Right cardiac atrium (tissue), 5 donors: ENCODE data around the gene MACROD2. TPM values are rescaled to one million over a fixed set of nuclear protein-coding genes. Genes with fewer than 3 reads are reported as not detected.

ENCODE experiments used
- ATAC-seq, 2 donors: fragments of 200-7000 bp; cut with Tn5 transposase; one replicate each; pipeline versions ENCODE4 v1.8.0 to v1.9.1; 2020; ENCODE audit warnings: moderate library complexity in 2 of 2, mild to moderate bottlenecking in 1 of 2
- DNase-seq, 3 donors: peaks; one replicate each; pipeline ENCODE4 v3.0.0-alpha.2; 2020
- H3K27ac ChIP-seq: one replicate; pipeline ENCODE4 v1.5.1; 2013; ENCODE audit warnings: mild to moderate bottlenecking, low read length, control low read depth, moderate library complexity
- H3K27me3 ChIP-seq: one replicate; pipeline ENCODE4 v1.6.1; 2013; ENCODE audit not compliant: control insufficient read depth, insufficient read depth
- H3K4me1 ChIP-seq: one replicate; pipeline ENCODE4 v1.6.1; 2013; ENCODE audit warnings: low read length; ENCODE audit not compliant: control insufficient read depth, insufficient read depth
- H3K4me3 ChIP-seq: one replicate; pipeline ENCODE4 v1.5.1; 2013; ENCODE audit warnings: low read length, control low read depth
- H3K9me3 ChIP-seq: one replicate; pipeline ENCODE4 v1.6.1; 2013; ENCODE audit warnings: low read length; ENCODE audit not compliant: control insufficient read depth
- WGBS: extraction: QIAGEN DNeasy Blood & Tissue Kit; methylation state at CpG from one replicate; pipeline ENCODE4 v1.1.7; 2013; 5-methylcytosine and 5-hydroxymethylcytosine counted together
- intact Hi-C, 4 donors: fragments of 100-400 bp; cut with DNase I; formaldehyde crosslinking; loops; one replicate each; pipeline versions ENCODE4 v1.11.0 to v1.14.0; 2022 to 2023
- polyA plus RNA-seq: library from polyadenylated mRNA; stranded (reverse); fragments of 200-250 nt; gene quantifications from one replicate; pipeline ENCODE4 v1.2.3, GENCODE V29; 2013
- total RNA-seq, 4 donors: library from RNA; stranded (reverse); fragmentation: NEBNext Ultra II Directional; extraction: Animal tissue kit (Norgen Biotek cat#: 25700); gene quantifications; one replicate each; pipeline ENCODE4 v1.2.1, GENCODE V29; 2021
- donor health status: healthy with polysubstance abuse.
- donor health status: DM: no; HTN: yes; CAD: no.
- donor health status: DM: no; HTN: no; CAD: no.
- donor health status: DM: no; HTN: yes; CAD: no; lungs with severe emphysema.
- donor health status: DM: yes; HTN: yes; CAD: no.

MACROD2 gene
- total and polyA plus RNA-seq, 5 donors: 0.61 to 4.4 (median 2.4) TPM

DNA sequence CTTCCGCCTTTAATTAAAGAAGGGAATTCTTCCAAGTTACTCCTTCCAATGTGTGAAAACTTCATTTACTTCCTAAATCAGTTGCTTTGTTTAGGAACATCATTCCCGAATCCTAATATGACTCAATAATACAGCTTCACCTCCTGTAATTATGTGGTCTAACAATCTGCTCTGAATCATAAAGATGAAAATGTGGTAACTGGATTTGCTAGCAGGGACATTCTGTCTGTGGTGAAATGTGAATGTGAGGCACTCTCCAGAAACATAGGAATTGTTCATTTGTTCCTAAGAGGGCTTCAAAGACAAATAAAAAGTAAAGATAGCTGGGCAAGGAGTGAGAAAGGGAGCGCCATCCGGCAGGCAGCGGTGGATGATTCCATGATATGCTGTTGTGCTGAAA is 1899.8 kb downstream of the MACROD2 start:
- Histone ChIP-seq H3K9me3 (no peaks in the 10 kb centered on the region), H3K4me3 (no peak overlapping the region), H3K27me3 (no peaks in the 10 kb centered on the region), H3K27ac (no peak overlapping the region), H3K4me1 (no peaks in the 10 kb centered on the region)
- intact Hi-C loops: no loop called here
- 92% methylated on average over 5 of the region's 5 CpGs for WGBS
- DNase-seq (no peak), ATAC-seq (no peak)

DNA sequence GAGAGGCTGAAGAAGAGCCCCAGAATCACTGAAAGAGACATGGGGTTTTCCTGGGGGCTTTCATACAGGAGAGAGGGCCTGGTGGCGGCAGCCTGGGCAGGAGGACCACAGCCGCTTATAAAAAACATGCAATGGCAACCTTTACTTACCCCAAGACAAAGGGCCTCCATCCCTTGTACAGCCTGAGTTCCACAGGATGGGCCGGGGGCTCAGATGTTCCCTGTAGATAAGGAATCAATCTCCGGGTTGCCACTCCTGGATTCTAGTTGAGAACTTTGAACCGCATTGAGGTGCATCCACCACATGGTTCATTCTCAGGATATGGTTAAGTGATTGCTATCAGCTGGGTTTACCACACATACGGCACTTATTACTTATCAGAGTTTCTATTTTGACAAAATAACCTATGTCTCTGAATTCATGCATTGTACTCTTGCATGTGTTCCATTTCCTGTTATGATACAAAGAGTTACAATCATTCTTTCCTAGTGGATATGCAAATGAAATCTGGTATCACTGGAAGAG is 1900.3 kb downstream of the MACROD2 start:
- DNase-seq: no peak
- intact Hi-C loops: no loop called here
- no peak overlapping the region for H3K27ac ChIP-seq
- no peak overlapping the region for H3K4me3 ChIP-seq
- 54% methylated on average over 6 of the region's 6 CpGs for WGBS
- H3K9me3 ChIP-seq: no peaks in the 10 kb centered on the region
- ATAC-seq: no peak
- no peaks in the 10 kb centered on the region for H3K4me1 ChIP-seq
- no peaks in the 10 kb centered on the region for H3K27me3 ChIP-seq

DNA sequence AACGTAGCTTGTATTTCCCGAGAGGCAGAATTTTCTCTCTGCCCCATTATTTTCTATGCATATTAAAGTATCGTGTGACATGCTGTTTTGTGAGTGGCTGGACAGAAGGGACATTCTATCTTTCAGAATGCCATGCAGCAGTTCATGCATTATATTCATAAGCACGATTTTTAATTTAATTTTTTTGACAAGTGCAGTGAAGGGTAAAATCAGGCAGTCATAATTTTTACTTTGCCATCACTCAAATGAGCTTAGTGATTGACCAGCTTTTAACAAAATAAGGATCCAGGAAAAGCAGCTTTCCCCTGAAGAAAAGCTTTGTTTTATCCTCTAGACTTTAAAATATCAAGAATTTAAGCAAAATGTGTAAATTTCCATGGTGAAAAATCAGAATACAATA is 1904.7 kb downstream of the MACROD2 start:
- intact Hi-C loops: no loop called here
- Histone ChIP-seq H3K9me3 (no peaks in the 10 kb centered on the region), H3K27me3 (no peaks in the 10 kb centered on the region), H3K27ac (no peak overlapping the region), H3K4me1 (no peaks in the 10 kb centered on the region), H3K4me3 (no peak overlapping the region)
- WGBS: 87% methylated on average over 4 of the region's 4 CpGs
- no peak for ATAC-seq
- no peak for DNase-seq

DNA sequence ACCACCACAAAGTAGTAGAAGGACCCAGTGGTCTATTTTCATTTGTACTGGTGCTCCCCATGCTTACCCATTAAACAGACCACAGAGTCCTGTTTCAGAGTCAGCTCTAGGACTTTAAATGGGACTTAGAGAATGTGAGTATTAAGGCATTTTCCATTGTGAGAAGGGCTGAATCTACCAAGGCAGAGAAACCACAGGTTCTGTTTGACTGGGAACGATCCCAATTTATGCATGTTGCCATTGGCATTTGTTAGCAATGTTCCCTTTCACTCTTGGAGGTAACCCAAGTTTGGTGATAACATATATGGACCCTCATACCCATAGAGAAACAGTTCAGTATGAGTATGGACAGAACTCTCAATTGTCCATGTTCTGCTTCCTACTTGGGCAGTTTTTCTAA is 1905.1 kb downstream of the MACROD2 start:
- no peak for DNase-seq

DNA sequence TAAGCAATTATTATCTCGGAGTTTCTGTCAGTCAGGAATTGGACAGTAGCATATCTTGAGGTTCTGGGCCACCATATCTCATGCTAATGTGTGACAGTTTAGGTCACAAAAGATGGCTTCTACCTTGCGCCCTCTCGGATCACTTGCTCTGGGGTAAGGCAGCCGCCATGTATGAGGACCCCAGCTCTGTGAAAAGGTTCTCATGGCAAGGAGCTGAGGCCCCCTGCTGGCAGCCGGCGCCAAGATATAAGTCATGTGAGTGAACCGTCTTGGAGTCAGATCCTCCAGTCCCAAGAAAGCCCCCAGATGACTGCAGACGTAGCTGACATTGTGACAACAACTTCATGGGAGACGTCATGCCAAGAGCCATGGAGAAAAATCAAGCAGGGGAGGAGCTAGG is 1907.2 kb downstream of the MACROD2 start:
- no peaks in the 10 kb centered on the region for H3K4me1 ChIP-seq
- H3K9me3 ChIP-seq: no peaks in the 10 kb centered on the region
- H3K27me3 ChIP-seq: no peaks in the 10 kb centered on the region
- H3K27ac ChIP-seq: no peak overlapping the region
- 85% methylated on average over 9 of the region's 9 CpGs for WGBS
- no peak for ATAC-seq
- H3K4me3 ChIP-seq: no peak overlapping the region
- no peak for DNase-seq
- intact Hi-C loops: no loop called here

More for the DNA sequence above, 1905.1 kb downstream of the MACROD2 start:
- Histone ChIP-seq H3K4me3 (no peak overlapping the region), H3K27ac (no peak overlapping the region), H3K27me3 (no peaks in the 10 kb centered on the region), H3K9me3 (no peaks in the 10 kb centered on the region), H3K4me1 (no peaks in the 10 kb centered on the region)
- intact Hi-C loops: no loop called here
- no peak for ATAC-seq
- WGBS: 80% methylated on average over 1 of the region's 1 CpG

DNA sequence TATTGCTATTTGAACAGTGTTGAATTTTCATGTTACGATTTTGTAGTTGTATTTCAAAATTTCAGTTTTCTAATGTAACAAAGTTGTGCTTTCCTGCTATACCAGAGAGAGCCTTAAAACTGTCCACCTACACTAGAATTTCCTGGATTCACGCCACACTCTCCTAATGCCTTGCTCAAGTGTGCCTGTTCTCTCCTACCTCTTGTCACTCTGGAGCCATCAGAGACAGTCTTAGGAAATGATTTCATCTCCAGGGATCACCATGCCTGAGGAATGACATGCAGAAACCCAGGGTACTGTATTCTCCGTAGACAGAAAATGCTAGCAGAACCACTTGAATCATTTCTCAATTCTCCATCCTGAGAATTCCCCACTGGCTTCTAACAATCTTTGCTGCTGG is 1910.3 kb downstream of the MACROD2 start:
- ATAC-seq: no peak
- intact Hi-C loops: no loop called here
- H3K27me3 ChIP-seq: no peaks in the 10 kb centered on the region
- no peak for DNase-seq
- H3K4me1 ChIP-seq: no peaks in the 10 kb centered on the region
- 56% methylated on average over 3 of the region's 3 CpGs for WGBS
- no peak overlapping the region for H3K4me3 ChIP-seq
- no peak overlapping the region for H3K27ac ChIP-seq
- no peaks in the 10 kb centered on the region for H3K9me3 ChIP-seq

DNA sequence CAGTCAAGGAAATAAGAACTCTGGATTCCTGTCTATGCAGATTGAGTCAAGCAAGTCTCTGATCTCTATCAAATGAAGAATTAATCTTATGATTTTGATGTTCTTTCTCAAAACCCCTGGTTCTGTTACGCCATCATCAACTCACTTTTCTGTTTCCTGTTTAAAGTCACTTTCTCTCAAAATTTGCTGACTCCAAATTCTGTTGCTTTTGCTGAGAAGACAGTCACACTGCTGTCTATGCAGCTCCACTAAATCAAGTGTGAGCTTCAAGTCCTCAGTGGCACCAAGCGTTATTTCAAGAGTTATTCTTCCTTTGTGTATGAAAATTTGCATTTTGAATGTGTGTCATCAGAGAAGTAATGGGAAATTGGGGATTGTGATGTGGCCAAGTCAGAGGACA is 1914.7 kb downstream of the MACROD2 start:
- intact Hi-C loops: no loop called here
- Histone ChIP-seq H3K9me3 (no peaks in the 10 kb centered on the region), H3K4me3 (no peak overlapping the region), H3K27ac (no peak overlapping the region), H3K27me3 (no peaks in the 10 kb centered on the region), H3K4me1 (no peaks in the 10 kb centered on the region)
- 92% methylated on average over 2 of the region's 2 CpGs for WGBS
- DNase-seq: no peak
- ATAC-seq: no peak

DNA sequence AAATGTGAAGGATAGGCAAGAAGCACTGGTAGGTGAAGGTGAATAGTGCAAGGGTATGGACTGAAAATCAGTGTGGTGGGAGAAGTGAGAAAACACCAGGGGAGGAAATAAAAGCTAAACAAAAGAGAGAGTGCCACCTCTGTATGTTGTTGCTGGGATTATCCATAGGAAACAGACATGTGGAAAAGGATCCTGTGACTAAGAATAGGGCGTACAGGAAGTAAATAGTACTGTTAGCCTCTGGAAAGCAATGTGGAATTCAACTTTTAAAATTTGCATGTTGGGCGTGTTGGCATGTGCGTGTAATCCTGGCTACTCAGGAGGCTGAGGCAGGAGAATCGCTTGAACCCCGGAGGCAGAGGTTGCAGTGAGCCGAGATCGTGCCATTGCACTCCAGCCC is 1916.3 kb downstream of the MACROD2 start:
- ATAC-seq: no peak
- Histone ChIP-seq H3K27me3 (no peaks in the 10 kb centered on the region), H3K4me1 (no peaks in the 10 kb centered on the region), H3K27ac (no peak overlapping the region), H3K9me3 (no peaks in the 10 kb centered on the region), H3K4me3 (no peak overlapping the region)
- WGBS: 65% methylated on average over 7 of the region's 7 CpGs
- DNase-seq: no peak
- intact Hi-C loops: no loop called here

DNA sequence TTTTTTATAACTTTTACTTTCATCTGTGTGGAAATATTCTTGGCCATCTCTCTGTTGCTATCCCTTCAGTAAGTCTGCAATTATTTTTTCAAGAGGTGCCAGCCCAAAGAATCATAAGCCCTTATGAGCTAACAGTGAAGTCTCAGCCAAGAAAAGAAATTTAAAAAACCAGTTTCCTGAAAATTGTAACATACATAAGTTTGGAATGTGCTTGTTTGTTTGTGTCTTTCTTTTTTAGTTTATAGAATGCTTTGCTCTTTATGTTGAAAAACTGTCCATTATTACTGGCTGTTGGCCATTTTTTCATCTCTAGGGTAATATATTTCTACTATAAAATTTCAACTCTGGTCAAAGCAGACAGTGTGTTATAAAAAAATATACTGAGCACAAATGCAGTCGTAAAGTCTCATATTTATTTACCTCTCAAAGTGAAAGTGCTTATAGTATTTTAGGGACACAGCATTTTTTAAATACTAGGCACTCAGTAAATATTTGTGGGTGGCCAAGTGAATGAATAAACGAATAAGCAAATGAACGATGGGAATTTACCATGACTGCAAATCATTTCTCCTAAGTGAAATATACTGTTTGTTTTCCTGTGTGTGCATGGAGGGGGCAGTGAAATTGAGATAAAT is 1918.2 kb downstream of the MACROD2 start:
- Histone ChIP-seq H3K27ac (no peak overlapping the region), H3K4me3 (no peak overlapping the region), H3K4me1 (no peaks in the 10 kb centered on the region), H3K9me3 (no peaks in the 10 kb centered on the region), H3K27me3 (no peaks in the 10 kb centered on the region)
- no peak for DNase-seq
- WGBS: 41% methylated on average over 3 of the region's 3 CpGs
- intact Hi-C loops: no loop called here
- no peak for ATAC-seq

DNA sequence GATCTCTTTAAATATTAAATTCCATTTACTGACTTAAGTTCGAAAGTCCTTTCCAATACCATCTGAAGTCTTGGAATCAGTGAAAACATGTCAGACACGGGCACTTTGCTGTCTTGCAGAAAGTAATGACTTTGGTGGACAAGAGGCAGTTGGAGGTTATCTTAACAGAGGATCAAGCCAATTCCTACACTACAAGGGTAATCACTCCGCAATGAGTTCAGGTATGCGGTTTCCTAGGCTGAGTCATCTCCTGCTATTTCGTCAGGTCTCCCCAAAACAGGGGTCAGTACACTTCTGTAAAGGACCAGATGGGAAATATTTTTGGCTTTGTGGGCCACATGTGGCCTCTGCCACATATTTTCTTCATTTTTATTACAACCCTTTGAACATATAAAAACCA is 1921.3 kb downstream of the MACROD2 start:
- Histone ChIP-seq H3K27ac (no peak overlapping the region), H3K4me3 (no peak overlapping the region), H3K4me1 (no peaks in the 10 kb centered on the region), H3K9me3 (no peaks in the 10 kb centered on the region), H3K27me3 (no peaks in the 10 kb centered on the region)
- DNase-seq (no peak), ATAC-seq (no peak)
- WGBS: 92% methylated on average over 5 of the region's 5 CpGs
- intact Hi-C loops: no loop called here

DNA sequence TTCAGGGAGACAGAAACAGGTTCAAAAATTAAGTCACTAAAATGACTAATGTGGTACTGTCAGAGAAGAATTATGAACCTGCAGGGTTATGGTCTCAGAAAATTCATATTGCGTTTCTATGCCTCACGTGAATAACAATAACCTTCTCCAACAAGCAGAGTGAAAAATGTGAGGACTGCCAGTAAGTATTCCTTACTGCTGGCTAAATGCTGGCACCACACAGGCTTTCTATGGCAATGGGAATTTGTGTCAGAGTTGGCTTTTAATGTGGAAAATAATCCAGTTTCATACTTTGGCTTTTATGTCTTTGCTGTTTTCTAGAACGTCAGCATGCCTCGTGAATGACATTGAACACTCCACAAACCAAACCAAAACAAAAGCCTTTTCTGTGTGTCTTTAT is 1922.0 kb downstream of the MACROD2 start:
- H3K4me1 ChIP-seq: no peaks in the 10 kb centered on the region
- intact Hi-C loops: no loop called here
- ATAC-seq: no peak
- no peak overlapping the region for H3K27ac ChIP-seq
- H3K9me3 ChIP-seq: no peaks in the 10 kb centered on the region
- H3K27me3 ChIP-seq: no peaks in the 10 kb centered on the region
- no peak for DNase-seq
- WGBS: 57% methylated on average over 4 of the region's 4 CpGs
- H3K4me3 ChIP-seq: no peak overlapping the region

DNA sequence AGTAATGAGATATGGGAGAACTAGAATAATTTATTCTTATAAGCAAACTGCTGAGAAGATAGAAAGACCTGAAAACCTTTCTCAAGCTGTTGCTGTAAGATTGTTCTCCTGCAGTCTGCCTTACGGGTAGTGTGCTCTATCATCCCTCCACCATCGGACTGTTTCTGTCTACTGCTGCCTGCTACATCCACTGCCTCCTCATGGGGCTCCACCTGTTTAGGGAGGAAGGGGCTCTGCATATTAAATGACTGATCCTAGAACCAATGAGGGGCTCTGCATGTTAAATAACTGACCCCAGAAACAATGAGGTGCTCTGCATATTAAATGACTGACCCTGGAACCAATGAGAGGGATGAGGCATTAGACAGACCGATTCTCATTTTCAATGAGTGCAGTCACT is 1923.3 kb downstream of the MACROD2 start:
- 52% methylated on average over 3 of the region's 3 CpGs for WGBS
- H3K4me1 ChIP-seq: no peaks in the 10 kb centered on the region
- DNase-seq: no peak
- H3K27ac ChIP-seq: no peak overlapping the region
- ATAC-seq: no peak
- no peaks in the 10 kb centered on the region for H3K27me3 ChIP-seq
- no peak overlapping the region for H3K4me3 ChIP-seq
- H3K9me3 ChIP-seq: no peaks in the 10 kb centered on the region
- intact Hi-C loops: no loop called here
